Left cardiac atrium (tissue), 4 donors: ENCODE measurements around the gene SLC22A1. TPM values are rescaled to one million over a fixed set of nuclear protein-coding genes. Genes with fewer than 3 reads are reported as not detected.

ENCODE experiments used
- ATAC-seq, 2 donors: fragments of 200-7000 bp; cut with Tn5 transposase; one replicate each; pipeline ENCODE4 v1.9.1; 2020; ENCODE audit warnings: mild to moderate bottlenecking in 2 of 2, moderate library complexity in 2 of 2
- DNase-seq: peaks from one replicate; pipeline ENCODE4 v3.0.0-alpha.2; 2020
- intact Hi-C, 2 donors: fragments of 100-400 bp; cut with DNase I; formaldehyde crosslinking; loops; one replicate each; pipeline versions ENCODE4 v1.14.1 to v1.15.1; 2022 to 2023
- long read RNA-seq: library from polyadenylated mRNA; unstranded; transcript quantifications from one replicate; pipeline ENCODE4 v2.0.0, GENCODE V29; 2021
- total RNA-seq, 2 donors: library from RNA; stranded (reverse); fragmentation: NEBNext Ultra II Directional; extraction: Animal tissue kit (Norgen Biotek cat#: 25700); gene quantifications; one replicate each; pipeline ENCODE4 v1.2.1, GENCODE V29; 2021
- donor health status: DM: no; HTN: yes; CAD: no.
- donor health status: DM: no; HTN: yes; CAD: no; lungs with severe emphysema.
- donor health status: DM: yes; HTN: yes; CAD: no.
- donor health status: Dilated cardiomyopathy.

Gene SLC22A1
- 1 to 10 TPM in 1 of 2 donors, under 1 TPM in 1; 0.38 to 1.1 TPM for total RNA-seq
- long read RNA-seq, result 0 reads

- ATAC-seq (no peak), DNase-seq (no peak)
- intact Hi-C loops, result no loop called here
Measured at GRCh38 chr6:160121558-160121957, at the start of gene SLC22A1. Gene SLC22A1, plus strand, starts transcription at chr6:160121815. Its CDS starts 121 bp downstream, at chr6:160121936.

- ATAC-seq (no peak), DNase-seq (no peak)
- intact Hi-C loops, result no loop called here
Measured at GRCh38 chr6:160073272-160073671, 48.3 kb upstream of the SLC22A1 start.

GRCh38 chr6:160076009-160076408, 45.6 kb upstream of the SLC22A1 start:
- DNase-seq (no peak), ATAC-seq (no peak)
- intact Hi-C loops, result no loop called here

- ATAC-seq, result no peak
- intact Hi-C loops, result no loop called here
Measured at GRCh38 chr6:160077024-160077423, 44.6 kb upstream of the SLC22A1 start.

GRCh38 chr6:160077526-160077925, 44.1 kb upstream of the SLC22A1 start:
- ATAC-seq, result no peak
- no peak for DNase-seq
- intact Hi-C loops, result no loop called here

More at GRCh38 chr6:160077024-160077423, 44.6 kb upstream of the SLC22A1 start:
- no peak for DNase-seq

GRCh38 chr6:160078883-160079685, 42.5 kb upstream of the SLC22A1 start:
- DNase-seq (no peak), ATAC-seq (no peak)
- intact Hi-C loops, result no loop called here

- ATAC-seq (no peak), DNase-seq (no peak)
- intact Hi-C loops, result loop anchor here in 1 of 2 donors (10.0 kb wide), 1 partner anchor 215 kb away; no protein-coding TSS in a partner anchor
Measured at GRCh38 chr6:160079686-160080043, 42.0 kb upstream of the SLC22A1 start.

GRCh38 chr6:160080097-160080496, 41.5 kb upstream of the SLC22A1 start:
- intact Hi-C loops, result loop anchor here in 1 of 2 donors (10.0 kb wide), 1 partner anchor 215 kb away; no protein-coding TSS in a partner anchor
- ATAC-seq (no peak), DNase-seq (no peak)

GRCh38 chr6:160081398-160081797, 40.2 kb upstream of the SLC22A1 start:
- no peak for DNase-seq
- ATAC-seq, result no peak
- intact Hi-C loops, result loop anchor here in 1 of 2 donors (10.0 kb wide), 1 partner anchor 217 kb away; no protein-coding TSS in a partner anchor

GRCh38 chr6:160082627-160083026, 39.0 kb upstream of the SLC22A1 start:
- ATAC-seq, result no peak
- no peak for DNase-seq
- intact Hi-C loops, result loop anchor here in 1 of 2 donors (10.0 kb wide), 1 partner anchor 218 kb away; no protein-coding TSS in a partner anchor

GRCh38 chr6:160084198-160084776, 37.3 kb upstream of the SLC22A1 start:
- intact Hi-C loops, result loop anchor here in 1 of 2 donors (10.0 kb wide), 1 partner anchor 219 kb away; no protein-coding TSS in a partner anchor
- no peak for DNase-seq
- ATAC-seq, result no peak

- ATAC-seq (no peak), DNase-seq (no peak)
- intact Hi-C loops, result loop anchor here in 1 of 2 donors (5.0 to 10.0 kb wide), 2 partner anchors 220 to 372 kb away; no protein-coding TSS in a partner anchor
Measured at GRCh38 chr6:160085226-160085625, 36.4 kb upstream of the SLC22A1 start.

- ATAC-seq (no peak), DNase-seq (no peak)
- intact Hi-C loops, result loop anchor here in 1 of 2 donors (5.0 to 10.0 kb wide), 2 partner anchors 221 to 371 kb away; no protein-coding TSS in a partner anchor
Measured at GRCh38 chr6:160085713-160086505, 35.7 kb upstream of the SLC22A1 start.

GRCh38 chr6:160086754-160087153, 34.9 kb upstream of the SLC22A1 start:
- no peak for DNase-seq
- intact Hi-C loops, result loop anchor here in 1 of 2 donors (5.0 to 10.0 kb wide), 2 partner anchors 222 to 371 kb away; no protein-coding TSS in a partner anchor
- no peak for ATAC-seq

- intact Hi-C loops, result loop anchor here in 1 of 2 donors (5.0 to 10.0 kb wide), 2 partner anchors 223 to 369 kb away; no protein-coding TSS in a partner anchor
- DNase-seq (peak; percentile 64), ATAC-seq (peak; percentile 72 to 78)
Measured at GRCh38 chr6:160088069-160088783, 33.4 kb upstream of the SLC22A1 start.

- DNase-seq (no peak), ATAC-seq (no peak)
- intact Hi-C loops, result loop anchor here in 1 of 2 donors (5.0 to 10.0 kb wide), 2 partner anchors 224 to 368 kb away; no protein-coding TSS in a partner anchor
Measured at GRCh38 chr6:160088784-160089533, 32.7 kb upstream of the SLC22A1 start.

- intact Hi-C loops, result loop anchor here in 1 of 2 donors (5.0 to 10.0 kb wide), 2 partner anchors 225 to 368 kb away; no protein-coding TSS in a partner anchor
Measured at GRCh38 chr6:160089534-160089897, 32.1 kb upstream of the SLC22A1 start.

More at GRCh38 chr6:160089534-160089897, 32.1 kb upstream of the SLC22A1 start:
- no peak for DNase-seq
- ATAC-seq, result no peak
